GM21528 (cell line): Measurements from ENCODE around the gene MTA3.
"Not testable (repeated sequence)": the region's sequence is repeated elsewhere in the genome, so short reads cannot be mapped to it uniquely, and the experiment has no call there.

Experiments used
- ATAC-seq: cut with Tn5 transposase; IDR thresholded peaks from one replicate; pipeline ENCODE4 v1.9.1; 2021; ENCODE audit warnings: mild to moderate bottlenecking, moderate library complexity; ENCODE audit not compliant: unreplicated experiment, low FRiP score

The MTA3 gene

GRCh38 chr2:42722320-42723190 lies 154.1 kb downstream of the MTA3 start:
- peak; percentile 97 for ATAC-seq

- ATAC-seq, result no peak
Measured at GRCh38 chr2:42723465-42723864, 155.0 kb downstream of the MTA3 start.

- ATAC-seq, result no peak
Measured at GRCh38 chr2:42724886-42725285, 156.5 kb downstream of the MTA3 start.

- no peak for ATAC-seq
Measured at GRCh38 chr2:42725657-42726056, 157.2 kb downstream of the MTA3 start.

GRCh38 chr2:42726680-42727079 lies 158.2 kb downstream of the MTA3 start:
- ATAC-seq, result no peak

GRCh38 chr2:42731316-42731715 lies 162.9 kb downstream of the MTA3 start:
- ATAC-seq, result not testable (repeated sequence)

- no peak for ATAC-seq
Measured at GRCh38 chr2:42733852-42734251, 165.4 kb downstream of the MTA3 start.

GRCh38 chr2:42736598-42737322 lies 168.3 kb downstream of the MTA3 start:
- no peak for ATAC-seq

- no peak for ATAC-seq
Measured at GRCh38 chr2:42741140-42741539, 172.7 kb downstream of the MTA3 start.

- ATAC-seq, result no peak
Measured at GRCh38 chr2:42742740-42743658, 174.6 kb downstream of the MTA3 start.

- no peak for ATAC-seq
Measured at GRCh38 chr2:42743659-42743990, 175.2 kb downstream of the MTA3 start.

- no peak for ATAC-seq
Measured at GRCh38 chr2:42744545-42745082, 176.2 kb downstream of the MTA3 start.

GRCh38 chr2:42747422-42747821 lies 179.0 kb downstream of the MTA3 start:
- ATAC-seq, result no peak

GRCh38 chr2:42748840-42749239 lies 180.4 kb downstream of the MTA3 start:
- ATAC-seq, result no peak

GRCh38 chr2:42752314-42752713 lies 183.9 kb downstream of the MTA3 start:
- ATAC-seq, result peak; percentile 72

GRCh38 chr2:42752816-42753813 lies 184.7 kb downstream of the MTA3 start:
- ATAC-seq, result no peak

GRCh38 chr2:42754021-42754775 lies 185.8 kb downstream of the MTA3 start:
- ATAC-seq, result peak; percentile 54

GRCh38 chr2:42754776-42755140 lies 186.3 kb downstream of the MTA3 start:
- ATAC-seq, result no peak
